HCT116 (cell line): ENCODE results near the gene ACTA2. TPM values are rescaled to one million over a fixed set of nuclear protein-coding genes. Genes with fewer than 3 reads are reported as not detected.

Experiments used
- ATAC-seq: fragments of 200-7000 bp; cut with Tn5 transposase; 2 replicates; pipeline ENCODE4 v1.9.1; 2020; ENCODE audit warnings: mild to moderate bottlenecking, moderate library complexity
- BruUV-seq: library from RNA; stranded (reverse); fragments of 400-500 nt; replicated peaks from 2 replicates; lab custom pipeline; 2021; lab: Mats Ljungman, UMichigan
- CTCF ChIA-PET: fragments of 300-600 bp; sonication (Branson Sonifier 250); formaldehyde crosslinking; loops from one replicate; lab custom pipeline; 2021; ENCODE audit warnings: antibody characterized with exemption; lab: Charles Lee
- POLR2A ChIA-PET: fragments of 300-600, 350-600 bp; sonication (Branson Sonifier 250); formaldehyde crosslinking; loops from one replicate; lab custom pipeline; 2021; ENCODE audit warnings: antibody characterized with exemption; lab: Charles Lee
- RAD21 ChIA-PET, 2 experiments: fragments of 300-600 bp; sonication (Branson Sonifier 250); formaldehyde crosslinking; loops; one replicate each; lab custom pipeline; 2023; ENCODE audit warnings: low total read pairs in 2 of 2; ENCODE audit not compliant: uncharacterized antibody in 2 of 2, unreplicated experiment in 2 of 2, low non-redundant PET in 1 of 2; lab: Charles Lee
- DNase-seq: peaks from one replicate; pipeline ENCODE4 v3.0.0-alpha.2; 2010; ENCODE audit warnings: low read depth, low spot score
- H2AFZ ChIP-seq: fragments of 200-600 bp; shearing (Covaris generic), sonication (generic); 2 replicates; pipeline ENCODE4 v1.6.1; 2017; ENCODE audit warnings: low read depth, mixed run types, mixed read lengths, antibody characterized with exemption, low read length; ENCODE audit not compliant: poor library complexity, severe bottlenecking
- H3K27ac ChIP-seq: 2 replicates; pipeline ENCODE4 v1.5.1; 2012; ENCODE audit warnings: low read depth, low read length
- H3K27me3 ChIP-seq: fragments of 200-600 bp; sonication (generic); 2 replicates; pipeline ENCODE4 v1.6.1; 2016; ENCODE audit warnings: mixed run types, low read length, mixed read lengths; ENCODE audit not compliant: insufficient read depth
- H3K36me3 ChIP-seq, 2 experiments: fragments of 200-500 bp in 1 of 2; fragments of 200-600 bp in 1 of 2; sonication (Bioruptor generic) in 1 of 2; sonication (generic) in 1 of 2; 2 replicates each; pipeline versions ENCODE4 v1.5.1 to v1.6.1; 2014 to 2016; ENCODE audit warnings: low read length in 2 of 2, inconsistent platforms in 1 of 2, mixed read lengths in 1 of 2, mixed run types in 1 of 2; ENCODE audit not compliant: insufficient read depth in 2 of 2, control insufficient read depth in 1 of 2
- H3K4me1 ChIP-seq, 2 experiments: fragments of 200-600 bp in 1 of 2; sonication (generic) in 1 of 2; 2 replicates each; pipeline versions ENCODE4 v1.5.1 to v1.6.1; 2012 to 2017; ENCODE audit warnings: low read length in 2 of 2, inconsistent platforms in 1 of 2, mild to moderate bottlenecking in 1 of 2, mixed read lengths in 1 of 2, mixed run types in 1 of 2, moderate library complexity in 1 of 2; ENCODE audit not compliant: insufficient read depth in 2 of 2, control insufficient read depth in 1 of 2
- H3K4me2 ChIP-seq: fragments of 200-600 bp; sonication (generic); 2 replicates; pipeline ENCODE4 v1.6.1; 2017; ENCODE audit warnings: mixed run types, low read length, mixed read lengths
- H3K4me3 ChIP-seq, 2 experiments: fragments of 200-600 bp in 1 of 2; sonication (generic) in 1 of 2; replicated peaks in 1 of 2; 2 replicates each; pipeline ENCODE4 v1.5.1; 2011 to 2016; ENCODE audit warnings: low read length in 2 of 2, control low read depth in 1 of 2, low read depth in 1 of 2, mild to moderate bottlenecking in 1 of 2, mixed read lengths in 1 of 2, mixed run types in 1 of 2
- H3K79me2 ChIP-seq: fragments of 200-600 bp; sonication (generic); 2 replicates; pipeline ENCODE4 v1.6.1; 2017; ENCODE audit warnings: mild to moderate bottlenecking, mixed run types, low read length, moderate library complexity, mixed read lengths; ENCODE audit not compliant: insufficient read depth
- H3K9ac ChIP-seq: fragments of 200-600 bp; sonication (generic); 2 replicates; pipeline ENCODE4 v1.6.1; 2016; ENCODE audit warnings: low read length, mixed read lengths
- H3K9me2 ChIP-seq: fragments of 200-600 bp; sonication (generic), shearing (Covaris generic); 2 replicates; pipeline ENCODE4 v1.6.1; 2017; ENCODE audit warnings: mixed run types, mild to moderate bottlenecking, moderate library complexity; ENCODE audit not compliant: insufficient read depth
- H3K9me3 ChIP-seq, 2 experiments: fragments of 200-500 bp in 1 of 2; fragments of 200-600 bp in 1 of 2; sonication (Bioruptor generic) in 1 of 2; sonication (generic) in 1 of 2; 2 replicates each; pipeline ENCODE4 v1.6.1; 2014 to 2017; ENCODE audit warnings: low read length in 2 of 2, mixed read lengths in 2 of 2, inconsistent platforms in 1 of 2, low read depth in 1 of 2, mild to moderate bottlenecking in 1 of 2, mixed run types in 1 of 2, moderate library complexity in 1 of 2; ENCODE audit not compliant: control insufficient read depth in 1 of 2, insufficient read depth in 1 of 2
- H4K20me1 ChIP-seq: fragments of 200-600 bp; sonication (generic), shearing (Covaris generic); 2 replicates; pipeline ENCODE4 v1.6.1; 2017; ENCODE audit warnings: mixed run types, mild to moderate bottlenecking, moderate library complexity; ENCODE audit not compliant: insufficient read depth
- CBX3 ChIP-seq: IDR thresholded peaks from 2 replicates; pipeline ENCODE4 v1.6.1; 2012; ENCODE audit warnings: low read depth
- EGR1 ChIP-seq: IDR thresholded peaks from 2 replicates; pipeline ENCODE4 v1.6.1; 2012; ENCODE audit warnings: low read depth
- ELF1 ChIP-seq: IDR thresholded peaks from 2 replicates; pipeline ENCODE4 v1.6.1; 2012; ENCODE audit warnings: low read depth, borderline replicate concordance
- EZH2 ChIP-seq: fragments of 200-600 bp; sonication (generic); IDR thresholded peaks from 2 replicates; pipeline ENCODE4 v1.6.1; 2017; ENCODE audit warnings: antibody characterized with exemption, mixed run types
- JUND ChIP-seq: IDR thresholded peaks from 2 replicates; pipeline ENCODE4 v1.6.1; 2012
- POLR2A ChIP-seq: IDR thresholded peaks from 2 replicates; pipeline ENCODE4 v1.7.0; 2011; ENCODE audit warnings: borderline replicate concordance; ENCODE audit not compliant: insufficient read depth, insufficient read length; ENCODE audit errors: extremely low read depth
- POLR2AphosphoS5 ChIP-seq: IDR thresholded peaks from 2 replicates; pipeline ENCODE4 v1.6.1; 2011; ENCODE audit warnings: mild to moderate bottlenecking, low read depth, low read length, moderate library complexity
- RAD21 ChIP-seq: IDR thresholded peaks from 2 replicates; pipeline ENCODE4 v1.6.1; 2012; ENCODE audit warnings: low read depth, mild to moderate bottlenecking
- SRF ChIP-seq: IDR thresholded peaks from 2 replicates; pipeline ENCODE4 v1.6.1; 2012; ENCODE audit warnings: low read depth
- ZFX ChIP-seq: fragments of 450-650 bp; IDR thresholded peaks from 2 replicates; pipeline ENCODE4 v1.6.1; 2017
- ZNF274 ChIP-seq: fragments of 200-500 bp; sonication (Bioruptor generic); IDR thresholded peaks from 2 replicates; pipeline ENCODE4 v1.6.1; 2014; ENCODE audit warnings: mild to moderate bottlenecking, low read depth, low read length, inconsistent platforms
- intact Hi-C: fragments of 100-400 bp; cut with micrococcal nuclease; formaldehyde crosslinking; loops from 2 replicates; pipeline ENCODE4 v1.10.0; 2022
- total RNA-seq: library from RNA; stranded (reverse); gene quantifications from one replicate; pipeline ENCODE4 v1.2.1, GENCODE V29; 2021; ENCODE audit not compliant: unreplicated experiment
- TF ChIP-seq, protein P1 (sequence below): IDR thresholded peaks from 2 replicates; pipeline ENCODE4 v1.6.1; 2011; ENCODE audit warnings: mild to moderate bottlenecking, low read length, moderate library complexity; ENCODE audit not compliant: insufficient replicate concordance; ENCODE audit errors: extremely low read depth
- TF ChIP-seq, protein P2 (sequence below): IDR thresholded peaks from 2 replicates; pipeline ENCODE4 v1.6.1; 2012

The ACTA2 gene
- total RNA-seq, 1 experiment from 2014 or later, result 9.4 TPM

DNA sequence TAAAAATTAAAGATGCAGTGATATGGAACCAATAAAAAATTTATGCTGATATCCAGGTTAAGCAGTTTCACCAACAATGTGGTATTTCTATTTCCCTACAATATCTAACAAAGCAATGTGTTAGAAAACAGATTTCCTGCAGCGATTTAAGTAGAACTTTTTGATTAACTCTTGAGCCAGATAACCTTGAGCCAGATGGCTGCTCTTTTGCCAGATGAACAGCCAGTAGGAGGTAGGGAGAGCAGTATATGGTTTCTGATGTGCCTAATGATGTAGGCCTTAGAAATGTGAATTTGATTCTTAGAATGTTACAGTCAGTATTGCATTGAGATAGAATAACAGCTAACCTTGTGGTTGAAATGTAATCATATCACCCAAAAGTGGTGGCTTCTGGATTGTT, 41.5 kb downstream of the ACTA2 start:
- ChIA-PET RAD21 (no interaction called here), CTCF (interaction anchor here (1.5 kb wide), 1 partner anchor 11 kb away, joined by 3 read pairs; no protein-coding TSS in a partner anchor)
- no peak for ATAC-seq

DNA sequence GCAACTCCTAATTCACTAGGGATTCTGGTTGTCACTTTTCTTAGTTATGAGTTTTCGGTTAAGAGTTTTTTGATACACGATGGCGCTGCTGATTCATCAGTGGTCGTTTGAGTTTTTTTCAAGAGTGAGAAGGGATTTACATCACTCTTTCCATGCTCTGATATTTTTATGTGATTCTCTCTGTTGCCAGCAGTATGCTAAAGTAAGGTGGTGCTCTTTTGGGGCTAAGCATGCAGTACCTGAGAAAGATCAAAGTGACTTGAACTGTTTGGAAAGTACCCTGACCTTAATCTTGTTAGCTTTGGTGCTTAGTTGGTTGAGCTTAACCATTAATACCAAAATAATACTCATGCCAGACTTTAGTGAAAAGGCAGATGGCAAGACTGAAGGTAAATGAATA, 44.4 kb downstream of the ACTA2 start:
- no peaks in the 10 kb centered on the region for H3K9me3 ChIP-seq
- no TSS peak for BruUV-seq
- DNase-seq (no peak), ATAC-seq (no peak)
- POLR2A ChIA-PET, result no interaction called here
- no peaks in the 10 kb centered on the region for H3K27me3 ChIP-seq
- H3K4me3 ChIP-seq, result no peak overlapping the region
- H2AFZ ChIP-seq, result no peak overlapping the region
- RAD21 ChIA-PET, result no interaction called here
- no peak overlapping the region for H3K4me2 ChIP-seq
- no peak overlapping the region for H3K27ac ChIP-seq
- H3K4me1 ChIP-seq, result no peaks in the 10 kb centered on the region
- CTCF ChIA-PET, result no interaction called here
- H3K9ac ChIP-seq, result no peak overlapping the region
- H3K9me2 ChIP-seq, result no peaks in the 10 kb centered on the region
- no peak for TF ChIP-seq EGR1
- TF ChIP-seq RAD21, result no peak
- no peak for TF ChIP-seq POLR2A
- TF ChIP-seq EZH2, result no peak
- TF ChIP-seq ELF1, result no peak
- no peak for TF ChIP-seq CBX3
- no peak for TF ChIP-seq ZFX
- no peak for TF ChIP-seq ZNF274
- TF ChIP-seq, protein P1, sequence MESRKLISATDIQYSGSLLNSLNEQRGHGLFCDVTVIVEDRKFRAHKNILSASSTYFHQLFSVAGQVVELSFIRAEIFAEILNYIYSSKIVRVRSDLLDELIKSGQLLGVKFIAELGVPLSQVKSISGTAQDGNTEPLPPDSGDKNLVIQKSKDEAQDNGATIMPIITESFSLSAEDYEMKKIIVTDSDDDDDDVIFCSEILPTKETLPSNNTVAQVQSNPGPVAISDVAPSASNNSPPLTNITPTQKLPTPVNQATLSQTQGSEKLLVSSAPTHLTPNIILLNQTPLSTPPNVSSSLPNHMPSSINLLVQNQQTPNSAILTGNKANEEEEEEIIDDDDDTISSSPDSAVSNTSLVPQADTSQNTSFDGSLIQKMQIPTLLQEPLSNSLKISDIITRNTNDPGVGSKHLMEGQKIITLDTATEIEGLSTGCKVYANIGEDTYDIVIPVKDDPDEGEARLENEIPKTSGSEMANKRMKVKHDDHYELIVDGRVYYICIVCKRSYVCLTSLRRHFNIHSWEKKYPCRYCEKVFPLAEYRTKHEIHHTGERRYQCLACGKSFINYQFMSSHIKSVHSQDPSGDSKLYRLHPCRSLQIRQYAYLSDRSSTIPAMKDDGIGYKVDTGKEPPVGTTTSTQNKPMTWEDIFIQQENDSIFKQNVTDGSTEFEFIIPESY, result no peak
- TF ChIP-seq SRF, result no peak
- TF ChIP-seq POLR2AphosphoS5, result no peak
- H4K20me1 ChIP-seq, result no peaks in the 10 kb centered on the region
- no peaks in the 10 kb centered on the region for H3K79me2 ChIP-seq
- peaks cover 0 to 5% of the 10 kb centered on the region in 2 experiments; a peak in 2 of 4 replicates for H3K36me3 ChIP-seq
- intact Hi-C loops, result no loop called here

More for the DNA sequence above, 41.5 kb downstream of the ACTA2 start:
- H3K79me2 ChIP-seq, result no peaks in the 10 kb centered on the region
- no peak overlapping the region for H3K27ac ChIP-seq
- intact Hi-C loops, result no loop called here
- no peak for DNase-seq
- H3K36me3 ChIP-seq, result no peaks in the 10 kb centered on the region; a peak in 1 of 4 replicates
- TF ChIP-seq JUND, result no peak
- TF ChIP-seq, protein P2, sequence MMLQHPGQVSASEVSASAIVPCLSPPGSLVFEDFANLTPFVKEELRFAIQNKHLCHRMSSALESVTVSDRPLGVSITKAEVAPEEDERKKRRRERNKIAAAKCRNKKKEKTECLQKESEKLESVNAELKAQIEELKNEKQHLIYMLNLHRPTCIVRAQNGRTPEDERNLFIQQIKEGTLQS, result no peak
- TF ChIP-seq ELF1, result no peak
- TF ChIP-seq CBX3, result no peak
- POLR2A ChIA-PET, result no interaction called here
- no peak overlapping the region for H3K9ac ChIP-seq
- BruUV-seq, result no TSS peak
- H3K4me3 ChIP-seq, result no peak overlapping the region
- H3K4me2 ChIP-seq, result no peak overlapping the region
- no peaks in the 10 kb centered on the region for H3K9me2 ChIP-seq
- H2AFZ ChIP-seq, result no peak overlapping the region
- H3K4me1 ChIP-seq, result no peaks in the 10 kb centered on the region
- no peaks in the 10 kb centered on the region for H3K27me3 ChIP-seq
- no peaks in the 10 kb centered on the region for H4K20me1 ChIP-seq
- H3K9me3 ChIP-seq, result no peaks in the 10 kb centered on the region
